Islet of Langerhans (tissue), 1 donor: ENCODE data around the gene CDH13.

Experiments used
- FAIRE-seq: peaks from one replicate; lab custom pipeline; 2011; peaks lifted over from hg19 to GRCh38; lab: Jason Lieb, UNC

The CDH13 gene

DNA sequence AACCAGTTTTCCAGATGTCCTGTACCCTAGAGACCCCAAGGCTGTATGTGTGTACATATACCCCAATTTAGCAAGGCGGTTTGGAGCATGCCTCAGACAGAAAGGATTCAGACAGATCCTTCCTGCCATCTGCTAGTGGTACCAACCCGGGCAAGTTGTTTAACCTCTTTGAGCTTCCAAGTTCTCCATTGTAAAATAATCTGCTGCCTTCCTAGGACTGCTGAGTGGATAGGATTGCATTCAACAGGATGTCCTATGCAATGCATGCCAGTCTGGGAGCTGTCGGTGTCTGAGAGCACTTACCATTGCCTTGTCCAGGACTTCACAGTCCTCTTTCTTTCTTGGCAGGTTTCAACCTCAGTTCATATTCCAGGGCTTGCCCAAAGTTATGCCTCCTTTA lies 1.9 kb downstream of the CDH13 start:
- no peak for FAIRE-seq

DNA sequence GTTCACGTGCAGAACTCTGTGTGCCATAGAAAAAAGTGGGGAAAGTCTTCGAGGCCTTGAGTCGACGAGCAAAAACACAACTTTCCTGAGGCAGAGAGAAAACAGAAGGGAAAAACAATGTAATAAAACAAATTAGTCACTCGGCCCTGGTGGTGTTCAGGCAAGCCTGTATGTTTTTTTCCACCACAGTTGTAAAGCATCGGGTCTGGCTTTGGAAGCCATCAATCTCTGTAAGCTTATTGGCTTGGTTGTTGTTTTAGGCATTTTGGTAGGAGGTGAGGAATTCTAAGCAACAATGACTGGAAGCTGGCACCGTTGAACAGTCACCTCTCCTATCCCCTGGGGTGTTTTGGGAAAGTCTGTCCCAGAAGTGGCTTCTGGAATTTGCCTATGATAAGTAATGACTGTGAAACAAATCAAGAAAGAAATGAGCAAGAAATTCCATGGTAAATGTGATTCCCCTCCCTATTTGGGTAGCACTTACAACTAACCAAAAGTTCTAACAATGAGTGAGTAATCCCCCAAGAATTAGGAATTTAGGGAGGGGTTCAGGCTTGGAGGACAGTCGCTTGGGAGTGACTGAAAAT lies 2.8 kb downstream of the CDH13 start:
- FAIRE-seq = no peak

DNA sequence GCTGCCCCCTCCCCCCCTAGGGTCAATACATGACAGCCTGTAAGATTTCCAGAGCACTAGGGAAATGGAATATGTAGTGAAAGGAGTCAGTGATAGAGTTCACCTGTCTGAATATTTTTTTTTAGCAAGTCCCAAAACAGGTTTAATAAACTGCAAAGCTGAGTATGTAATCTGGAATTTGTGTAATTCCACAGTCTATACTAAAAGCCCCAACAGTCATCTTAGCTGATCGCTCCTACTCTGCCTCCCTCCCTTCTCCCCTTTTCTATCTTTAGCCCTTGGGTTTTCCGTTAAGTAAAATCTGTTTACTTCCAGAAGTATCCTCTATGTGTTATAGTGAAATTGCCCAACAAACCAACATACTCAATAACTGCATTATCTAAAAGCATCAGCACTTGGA lies 3.5 kb downstream of the CDH13 start:
- no peak for FAIRE-seq

- no peak for FAIRE-seq
These were observed 3.9 kb downstream of the CDH13 start for GRCh38 chr16:82630688-82631087.

- no peak for FAIRE-seq
These were observed 5.2 kb downstream of the CDH13 start for GRCh38 chr16:82631701-82632685.

- FAIRE-seq = no peak
These were observed 7.3 kb downstream of the CDH13 start for GRCh38 chr16:82633964-82634600.

- FAIRE-seq = no peak
These were observed 8.3 kb downstream of the CDH13 start for GRCh38 chr16:82634955-82635610.

GRCh38 chr16:82636485-82636884 lies 9.7 kb downstream of the CDH13 start:
- no peak for FAIRE-seq

DNA sequence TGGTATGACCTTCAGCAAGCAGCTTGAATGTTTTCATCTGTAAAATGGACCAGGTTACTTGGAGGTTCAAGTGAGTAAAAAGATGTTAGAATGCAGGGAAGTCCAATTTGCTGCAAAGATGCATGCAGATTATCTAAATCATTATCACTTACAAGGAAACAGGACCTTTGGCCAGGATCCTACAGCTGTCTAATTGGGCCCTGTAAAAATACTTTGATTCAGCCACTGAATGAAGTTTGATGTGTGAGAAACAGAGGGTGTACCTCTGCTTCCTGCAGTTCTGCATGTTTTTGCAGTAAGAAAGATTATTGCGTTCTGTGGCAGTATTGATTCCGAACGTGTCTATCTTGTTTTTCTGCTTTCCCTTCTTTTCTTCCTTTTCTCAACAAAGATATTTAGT lies 10.2 kb downstream of the CDH13 start:
- no peak for FAIRE-seq

DNA sequence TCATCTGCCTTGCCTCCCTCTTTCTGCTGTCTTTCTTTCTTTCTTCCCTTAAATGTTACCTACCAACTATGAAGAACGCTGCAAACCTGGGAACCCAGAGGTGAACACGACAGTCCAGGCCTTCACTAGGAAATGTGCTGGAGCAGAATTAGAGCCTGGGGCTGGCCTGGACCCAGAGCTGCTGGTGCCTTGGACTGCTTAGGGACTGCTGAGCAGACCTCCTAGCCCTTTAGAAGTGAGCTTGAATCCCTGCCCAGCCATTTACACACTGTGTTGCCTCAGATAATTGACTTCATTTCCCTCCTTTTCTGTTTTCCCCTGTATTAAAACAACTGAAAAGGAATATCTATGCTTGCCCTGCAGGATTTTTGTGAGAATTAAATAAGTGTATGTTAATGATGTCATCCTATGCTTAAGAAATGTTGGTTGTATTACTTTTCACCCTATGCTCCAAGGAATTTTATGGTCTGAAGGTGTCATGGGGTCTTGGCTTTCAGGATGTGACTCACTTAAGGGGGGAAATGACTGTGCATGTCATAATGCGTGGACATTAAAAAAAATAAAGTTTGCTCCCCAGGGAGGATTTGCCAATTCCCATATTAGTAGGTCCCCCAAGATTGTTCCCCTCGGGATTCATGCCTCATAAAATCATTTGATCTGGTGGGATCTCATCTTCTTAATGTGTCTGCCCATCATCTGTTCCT lies 11.5 kb downstream of the CDH13 start:
- no peak for FAIRE-seq

- FAIRE-seq = no peak
These were observed 12.5 kb downstream of the CDH13 start for GRCh38 chr16:82639263-82639662.

DNA sequence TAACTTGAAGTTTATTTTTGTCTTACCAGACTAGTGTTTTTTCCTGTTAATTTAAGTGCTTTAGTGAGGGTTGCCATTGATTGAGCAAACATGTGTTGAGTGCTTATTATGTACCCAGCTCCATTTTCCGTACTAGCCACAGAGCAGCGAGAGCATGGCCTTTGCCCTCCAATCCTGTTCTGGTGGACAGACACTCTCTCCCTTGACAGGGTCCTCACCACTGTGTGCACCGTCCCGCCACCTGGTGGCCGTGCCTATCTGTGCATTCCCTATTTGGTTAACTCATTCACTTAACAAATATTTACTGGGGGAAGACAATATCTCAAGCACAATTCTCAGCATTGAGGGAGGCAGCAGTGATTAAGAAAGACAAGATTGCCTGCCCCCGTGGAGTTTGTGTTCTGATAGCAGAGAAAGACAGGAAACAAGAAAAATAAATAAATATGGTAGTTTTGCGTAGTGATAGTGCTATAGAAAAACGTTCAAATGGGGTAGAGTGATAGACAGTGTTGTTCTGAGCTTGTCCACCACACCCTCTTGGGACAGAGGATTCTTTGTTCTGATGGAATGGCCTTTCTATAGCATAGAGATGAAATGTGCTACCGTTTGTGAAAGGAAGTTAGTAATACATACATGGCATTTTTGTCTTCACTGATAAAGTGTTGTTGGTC lies 13.0 kb downstream of the CDH13 start:
- no peak for FAIRE-seq

DNA sequence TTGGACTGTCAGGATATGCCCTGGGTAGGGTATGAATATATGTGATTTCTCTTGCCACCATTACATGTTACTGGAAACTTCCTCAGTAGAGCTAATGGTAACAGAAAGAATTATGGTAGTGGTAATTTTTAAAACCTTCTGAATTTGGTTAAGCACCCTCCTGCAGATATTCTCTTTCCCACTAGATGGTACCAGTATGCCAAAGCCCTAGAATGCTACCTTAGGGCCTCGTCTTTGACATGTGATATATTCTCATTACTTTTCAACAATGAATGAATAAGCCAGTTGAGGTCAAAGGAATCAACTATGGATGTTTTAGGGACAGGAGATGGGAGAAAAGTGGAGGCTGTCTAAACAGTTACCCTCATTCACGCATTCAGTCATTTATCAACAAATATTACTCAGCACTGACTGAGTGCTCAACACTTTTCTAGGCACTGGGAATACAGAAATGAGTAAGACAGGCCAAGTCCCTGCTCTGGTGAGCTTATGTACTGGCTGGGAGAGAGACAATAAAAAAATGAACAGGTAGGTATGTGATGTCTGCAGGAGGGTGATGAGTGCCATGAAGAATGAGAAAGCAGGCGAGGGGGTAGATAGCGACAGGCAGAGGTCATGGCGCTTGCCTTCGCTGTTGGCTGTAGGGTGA lies 14.7 kb downstream of the CDH13 start:
- FAIRE-seq = no peak

DNA sequence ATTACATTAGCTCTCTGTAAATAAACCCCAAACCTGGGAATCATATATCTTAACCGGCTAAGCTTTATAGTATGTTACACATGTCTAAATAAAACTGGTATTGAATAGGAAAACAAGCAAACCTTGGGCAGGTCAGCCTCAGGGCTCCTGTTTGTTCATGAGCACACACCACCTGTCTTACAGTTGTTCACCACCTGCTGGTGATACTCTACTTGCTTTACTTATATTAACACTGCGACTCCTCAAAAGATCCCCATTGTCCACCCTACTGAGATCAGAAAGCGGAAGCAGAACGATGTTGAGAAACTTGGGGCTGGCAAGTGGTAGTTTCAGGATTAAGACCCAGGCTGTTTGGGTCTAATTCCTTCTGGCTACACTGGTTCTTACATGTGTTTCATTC lies 16.4 kb downstream of the CDH13 start:
- FAIRE-seq = no peak

DNA sequence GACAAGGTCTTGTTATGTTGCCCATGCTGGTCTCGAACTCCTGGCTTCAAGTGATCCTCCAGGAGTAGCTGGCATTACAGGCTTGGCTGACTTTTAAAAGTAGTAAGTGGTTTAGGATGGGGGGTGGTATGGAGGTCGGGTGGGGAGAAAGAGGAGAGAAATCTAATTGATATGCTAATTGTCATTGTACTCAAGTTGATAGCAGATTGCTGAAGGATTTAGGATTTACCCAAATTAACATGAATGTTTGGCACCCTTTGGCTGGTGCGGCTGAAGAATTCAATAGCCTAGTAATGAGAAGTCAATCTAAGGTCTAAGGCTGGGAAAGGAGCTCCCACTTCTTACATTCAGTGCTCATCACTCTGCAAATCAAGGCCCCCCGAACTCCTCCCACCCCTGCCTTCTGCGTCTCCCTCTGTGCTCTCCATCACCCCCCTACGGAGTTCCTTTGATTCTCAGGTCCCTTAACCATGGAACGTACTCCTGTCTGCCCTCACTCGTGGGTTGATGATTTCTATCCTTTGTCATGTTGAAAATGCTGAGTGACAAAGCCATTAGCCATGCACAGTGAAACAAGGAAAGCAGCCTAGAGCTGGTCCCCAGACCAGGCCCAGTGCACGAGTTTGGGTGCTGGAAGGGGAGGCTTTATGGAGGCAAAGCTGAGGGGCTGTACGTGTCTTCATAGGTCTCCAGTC lies 17.3 kb downstream of the CDH13 start:
- FAIRE-seq = no peak

DNA sequence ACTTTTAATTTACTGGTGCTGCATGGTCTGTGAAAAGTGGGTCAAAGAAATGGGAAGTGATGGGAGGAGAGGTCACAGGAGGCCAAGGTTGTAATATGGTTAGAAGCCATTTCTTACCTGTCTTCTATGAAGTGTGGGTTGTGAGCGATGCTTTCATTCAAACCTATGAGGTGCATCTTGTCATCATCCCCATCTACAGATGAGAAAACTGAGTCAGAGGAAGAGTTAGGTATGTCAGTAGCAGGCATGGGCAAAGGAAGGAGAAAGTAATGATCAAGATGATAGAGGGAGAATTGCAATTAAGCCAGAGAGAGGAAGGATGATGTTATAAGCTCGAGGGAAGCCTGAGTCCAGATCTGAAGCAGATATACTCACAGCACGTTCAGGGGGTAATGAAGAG lies 19.7 kb downstream of the CDH13 start:
- no peak for FAIRE-seq

- FAIRE-seq = no peak
These were observed 23.0 kb downstream of the CDH13 start for GRCh38 chr16:82649766-82650165.

DNA sequence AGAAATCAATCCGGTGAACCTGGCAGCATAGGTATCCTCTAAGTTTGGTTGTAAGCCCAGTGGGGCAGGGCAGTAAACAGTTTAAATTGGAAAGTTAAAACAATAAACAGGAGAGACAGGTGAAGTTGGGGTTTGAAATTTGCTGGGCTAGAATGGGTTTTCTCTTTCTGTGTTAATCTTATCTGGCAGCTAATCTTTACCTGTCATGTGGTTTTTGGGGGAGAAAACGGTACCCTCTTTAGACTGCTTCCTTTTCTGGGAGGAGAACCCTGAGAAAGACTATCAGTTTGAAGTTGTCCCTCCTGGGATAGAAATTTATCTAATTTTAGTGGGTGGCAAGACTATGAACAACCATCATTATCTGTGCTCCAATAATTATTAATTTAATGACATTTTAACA lies 24.0 kb downstream of the CDH13 start:
- no peak for FAIRE-seq

DNA sequence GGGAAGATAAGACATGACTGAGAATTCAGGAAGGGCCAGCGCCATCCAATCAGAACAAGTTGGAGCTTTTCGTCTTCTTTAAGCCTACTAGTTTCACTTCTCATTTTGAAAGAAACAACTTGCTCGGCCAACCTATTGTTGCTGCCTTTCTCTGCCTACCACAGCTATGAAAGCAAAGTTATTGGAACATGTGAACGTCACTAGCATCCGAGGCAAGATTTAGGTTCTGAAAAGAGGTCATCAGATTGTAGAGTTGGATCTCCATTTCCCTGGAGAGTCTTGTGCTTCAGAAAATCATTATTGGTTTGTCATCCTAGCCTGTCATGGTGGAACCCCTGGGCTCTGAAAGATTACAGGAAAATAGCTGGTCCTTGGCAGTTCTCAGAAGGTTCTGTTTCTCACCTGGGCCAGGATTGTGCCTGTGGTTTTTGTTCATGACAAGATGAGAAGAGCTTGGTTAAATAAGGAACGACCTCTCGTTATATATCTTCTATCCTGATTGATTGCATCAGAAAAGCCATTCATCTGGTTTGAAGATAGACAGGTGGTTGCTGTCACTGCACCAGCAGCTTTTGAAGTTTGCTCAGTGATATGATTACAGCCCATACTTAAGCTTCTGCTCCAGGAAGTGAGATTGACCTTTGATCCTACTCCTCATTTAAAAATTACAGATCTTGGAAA lies 25.3 kb downstream of the CDH13 start:
- no peak for FAIRE-seq

- no peak for FAIRE-seq
These were observed 26.1 kb downstream of the CDH13 start for GRCh38 chr16:82652826-82653225.
